BLaER1 treated with 17β-estradiol and CSF1 and Interleukin-3, amounts not matched to agents 10 nM and 100 nM (cell line): ENCODE measurements around the gene FOXL2.

Experiments
- H3K27ac ChIP-seq, 11 experiments: shearing (Covaris generic); formaldehyde crosslinking; 2 replicates each; pipeline ENCODE4 v1.8.1; 2022
- H3K27me3 ChIP-seq, 11 experiments: shearing (Covaris generic); formaldehyde crosslinking; 2 replicates each; pipeline ENCODE4 v1.8.1; 2022
- H3K36me3 ChIP-seq, 11 experiments: shearing (Covaris generic); formaldehyde crosslinking; 2 replicates each; pipeline ENCODE4 v1.8.1; 2022
- H3K4me1 ChIP-seq, 10 experiments: shearing (Covaris generic); formaldehyde crosslinking; 2 replicates each; pipeline ENCODE4 v1.8.1; 2022
- H3K4me2 ChIP-seq, 11 experiments: shearing (Covaris generic); formaldehyde crosslinking; 2 replicates each; pipeline ENCODE4 v1.8.1; 2022
- H3K4me3 ChIP-seq, 10 experiments: shearing (Covaris generic); formaldehyde crosslinking; 2 replicates each; pipeline ENCODE4 v1.8.1; 2022
- H3K9ac ChIP-seq, 11 experiments: shearing (Covaris generic); formaldehyde crosslinking; 2 replicates each; pipeline ENCODE4 v1.8.1; 2022
- H3K9me3 ChIP-seq, 11 experiments: shearing (Covaris generic); formaldehyde crosslinking; replicated peaks in 1 of 11; 2 replicates each; pipeline ENCODE4 v1.8.1; 2022
- H4K20me1 ChIP-seq, 11 experiments: shearing (Covaris generic); formaldehyde crosslinking; 2 replicates each; pipeline ENCODE4 v1.8.1; 2022
- Cebpa-rat ChIP-seq, 11 experiments: shearing (Covaris generic); IDR thresholded peaks; 2 replicates each; pipeline ENCODE4 v1.8.1; 2022

FOXL2 gene

DNA sequence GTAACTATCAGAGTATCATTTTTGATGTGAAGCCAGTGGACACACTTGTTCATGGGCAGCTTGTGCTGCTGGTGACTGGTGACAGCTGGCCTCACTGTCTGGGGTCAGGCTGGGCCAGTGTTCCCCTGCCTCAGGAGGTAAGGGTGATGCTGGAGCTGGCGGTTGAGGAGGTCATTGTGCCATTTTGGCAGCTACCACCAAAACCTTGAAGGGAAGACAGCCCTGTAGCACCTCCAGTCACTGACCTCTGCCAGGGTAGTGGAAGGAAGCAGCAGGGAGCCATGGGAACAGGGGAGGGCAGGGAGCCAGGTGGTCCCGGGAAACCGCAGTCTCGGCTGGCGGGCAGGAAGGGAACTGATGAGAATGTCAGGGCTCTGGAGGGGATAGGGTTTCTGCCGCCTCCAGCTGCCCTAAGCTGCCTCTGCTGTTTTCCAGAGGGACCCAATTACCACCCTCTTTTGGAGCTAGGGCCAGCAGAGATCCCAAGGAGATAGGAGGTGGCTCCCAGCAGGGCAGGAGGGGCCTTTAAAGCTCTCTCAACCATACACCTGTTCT is 24.9 kb upstream of the FOXL2 start:
- Histone ChIP-seq H4K20me1 (no peaks in the 10 kb centered on the region), H3K36me3 (no peaks in the 10 kb centered on the region), H3K27ac (no peak overlapping the region), H3K9ac (no peak overlapping the region), H3K4me2 (no peak overlapping the region), H3K4me1 (peaks cover 0 to 8% (median 0%) of the 10 kb centered on the region in 10 experiments; a peak in 2 of 20 replicates), H3K9me3 (no peaks in the 10 kb centered on the region), H3K27me3 (no peaks in the 10 kb centered on the region), H3K4me3 (no peak overlapping the region)
- no peak for TF ChIP-seq Cebpa-rat (IDR thresholded peaks at IDR 0.05)

GRCh38 chr3:138964923-138965322 is 18.0 kb upstream of the FOXL2 start:
- no peak overlapping the region for H3K9ac ChIP-seq
- H3K4me1 ChIP-seq: peaks cover 8 to 13% (median 11%) of the 10 kb centered on the region in 10 experiments
- no peak overlapping the region for H3K4me3 ChIP-seq
- H3K27me3 ChIP-seq: peaks cover 5 to 21% (median 14%) of the 10 kb centered on the region in 11 experiments; a peak in 18 of 22 replicates
- peaks cover 28 to 36% (median 34%) of the 10 kb centered on the region in 11 experiments for H3K9me3 ChIP-seq
- H3K27ac ChIP-seq: no peak overlapping the region
- H4K20me1 ChIP-seq: no peaks in the 10 kb centered on the region
- H3K36me3 ChIP-seq: no peaks in the 10 kb centered on the region
- no peak overlapping the region for H3K4me2 ChIP-seq
- TF ChIP-seq Cebpa-rat (IDR thresholded peaks at IDR 0.05): no peak

GRCh38 chr3:138964264-138964663 is 17.3 kb upstream of the FOXL2 start:
- TF ChIP-seq Cebpa-rat (IDR thresholded peaks at IDR 0.05): no peak
- H3K9ac ChIP-seq: no peak overlapping the region
- H3K4me3 ChIP-seq: no peak overlapping the region
- H3K4me1 ChIP-seq: peaks cover 8 to 13% (median 11%) of the 10 kb centered on the region in 10 experiments
- 0 out of 22 replicates have a peak, but pooled peaks cover 0 to 3% (median 0%) of the 10 kb centered on the region in 11 experiments for H4K20me1 ChIP-seq
- H3K27me3 ChIP-seq: peaks cover 5 to 28% (median 17%) of the 10 kb centered on the region in 11 experiments; a peak in 18 of 22 replicates
- no peak overlapping the region for H3K4me2 ChIP-seq
- H3K9me3 ChIP-seq: peaks cover 28 to 36% (median 34%) of the 10 kb centered on the region in 11 experiments
- H3K27ac ChIP-seq: no peak overlapping the region
- H3K36me3 ChIP-seq: no peaks in the 10 kb centered on the region

- Histone ChIP-seq H3K4me2 (no peak overlapping the region), H3K9me3 (peaks cover 28 to 36% (median 34%) of the 10 kb centered on the region in 11 experiments), H4K20me1 (peaks cover 0 to 8% (median 0%) of the 10 kb centered on the region in 11 experiments; a peak in 1 of 22 replicates), H3K4me1 (peaks cover 8 to 13% (median 11%) of the 10 kb centered on the region in 10 experiments), H3K4me3 (no peak overlapping the region), H3K9ac (no peak overlapping the region), H3K27ac (no peak overlapping the region), H3K36me3 (no peaks in the 10 kb centered on the region), H3K27me3 (peaks cover 5 to 29% (median 20%) of the 10 kb centered on the region in 11 experiments; a peak in 18 of 22 replicates)
- no peak for TF ChIP-seq Cebpa-rat (IDR thresholded peaks at IDR 0.05)
These were observed 16.1 kb upstream of the FOXL2 start for GRCh38 chr3:138962854-138963560.

GRCh38 chr3:138960417-138960852 is 13.5 kb upstream of the FOXL2 start:
- peak overlapping the region in 9 of 10 experiments; percentile 29 to 65 (median 51); a peak in 19 of 20 replicates for H3K4me3 ChIP-seq
- peak overlapping the region in 5 of 11 experiments; percentile 3 to 44 (median 6); a peak in 3 of 22 replicates for H3K9ac ChIP-seq
- no peaks in the 10 kb centered on the region for H3K36me3 ChIP-seq
- H3K27ac ChIP-seq: no peak overlapping the region
- peak overlapping the region; percentile 86 to 97 (median 94) for H3K4me2 ChIP-seq
- peaks cover 8 to 13% (median 11%) of the 10 kb centered on the region in 10 experiments for H3K4me1 ChIP-seq
- peaks cover 0 to 8% (median 0%) of the 10 kb centered on the region in 11 experiments; a peak in 1 of 22 replicates for H4K20me1 ChIP-seq
- no peak for TF ChIP-seq Cebpa-rat (IDR thresholded peaks at IDR 0.05)
- peaks cover 5 to 33% (median 21%) of the 10 kb centered on the region in 11 experiments; a peak in 19 of 22 replicates for H3K27me3 ChIP-seq
- peaks cover 20 to 28% (median 25%) of the 10 kb centered on the region in 11 experiments for H3K9me3 ChIP-seq

GRCh38 chr3:138950701-138951100 is 3.8 kb upstream of the FOXL2 start:
- no peak for TF ChIP-seq Cebpa-rat (IDR thresholded peaks at IDR 0.05)
- Histone ChIP-seq H3K27me3 (peaks cover 71 to 99% (median 86%) of the 10 kb centered on the region in 11 experiments), H3K4me1 (peaks cover 19 to 27% (median 23%) of the 10 kb centered on the region in 10 experiments; a peak in 18 of 20 replicates), H3K9ac (no peak overlapping the region), H3K36me3 (no peaks in the 10 kb centered on the region), H3K9me3 (no peaks in the 10 kb centered on the region), H3K27ac (no peak overlapping the region), H3K4me3 (peak overlapping the region in 2 of 10 experiments; percentile 44 to 48; a peak in 2 of 20 replicates), H4K20me1 (peaks cover 0 to 58% (median 49%) of the 10 kb centered on the region in 11 experiments; a peak in 19 of 22 replicates), H3K4me2 (peak overlapping the region in 5 of 11 experiments; percentile 54 to 86 (median 78); a peak in 7 of 22 replicates)

GRCh38 chr3:138950006-138950644 is 3.2 kb upstream of the FOXL2 start:
- Histone ChIP-seq H3K9ac (peak overlapping the region in 1 of 11 experiments; percentile 16; a peak in 1 of 22 replicates), H3K9me3 (no peaks in the 10 kb centered on the region), H3K27me3 (peaks cover 77 to 99% (median 88%) of the 10 kb centered on the region in 11 experiments), H4K20me1 (peaks cover 0 to 64% (median 54%) of the 10 kb centered on the region in 11 experiments; a peak in 19 of 22 replicates), H3K36me3 (no peaks in the 10 kb centered on the region), H3K4me2 (peak overlapping the region; percentile 36 to 86 (median 63)), H3K4me1 (peaks cover 25 to 32% (median 29%) of the 10 kb centered on the region in 10 experiments; a peak in 19 of 20 replicates), H3K4me3 (peak overlapping the region in 8 of 10 experiments; percentile 6 to 63 (median 42); a peak in 12 of 20 replicates), H3K27ac (no peak overlapping the region)
- no peak for TF ChIP-seq Cebpa-rat (IDR thresholded peaks at IDR 0.05)

- Histone ChIP-seq H3K4me2 (peak overlapping the region; percentile 36 to 86 (median 63)), H3K4me3 (peak overlapping the region in 8 of 10 experiments; percentile 6 to 63 (median 42); a peak in 12 of 20 replicates)
- TF ChIP-seq Cebpa-rat (IDR thresholded peaks at IDR 0.05): no peak
These were observed 2.6 kb upstream of the FOXL2 start for GRCh38 chr3:138949445-138950005.

More at GRCh38 chr3:138949445-138950005, 2.6 kb upstream of the FOXL2 start:
- Histone ChIP-seq H4K20me1 (peaks cover 0 to 70% (median 60%) of the 10 kb centered on the region in 11 experiments; a peak in 19 of 22 replicates), H3K4me1 (peaks cover 30 to 38% (median 34%) of the 10 kb centered on the region in 10 experiments; a peak in 19 of 20 replicates), H3K9me3 (no peaks in the 10 kb centered on the region), H3K36me3 (no peaks in the 10 kb centered on the region), H3K27ac (no peak overlapping the region), H3K9ac (peak overlapping the region in 1 of 11 experiments; percentile 16; a peak in 1 of 22 replicates), H3K27me3 (peaks cover 81 to 99% (median 94%) of the 10 kb centered on the region in 11 experiments)
